ENCODE results near the gene JARID2.

GRCh38 chr6:15515226-15515625 is 269.4 kb downstream of the JARID2 start:
- TF ChIP-seq NR2C2 (IDR thresholded peaks at IDR 0.05; ENCODE audit: borderline replicate concordance, control insufficient read depth, insufficient read length, low read depth) (no peak), RELA (IDR thresholded peaks at IDR 0.05; ENCODE audit: borderline replicate concordance, partially characterized antibody) (no peak), SUZ12 (IDR thresholded peaks at IDR 0.05; ENCODE audit: unreplicated experiment) (no peak)
- TF ChIP-seq, protein P1, sequence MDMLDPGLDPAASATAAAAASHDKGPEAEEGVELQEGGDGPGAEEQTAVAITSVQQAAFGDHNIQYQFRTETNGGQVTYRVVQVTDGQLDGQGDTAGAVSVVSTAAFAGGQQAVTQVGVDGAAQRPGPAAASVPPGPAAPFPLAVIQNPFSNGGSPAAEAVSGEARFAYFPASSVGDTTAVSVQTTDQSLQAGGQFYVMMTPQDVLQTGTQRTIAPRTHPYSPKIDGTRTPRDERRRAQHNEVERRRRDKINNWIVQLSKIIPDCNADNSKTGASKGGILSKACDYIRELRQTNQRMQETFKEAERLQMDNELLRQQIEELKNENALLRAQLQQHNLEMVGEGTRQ (IDR thresholded peaks at IDR 0.05; ENCODE audit: borderline replicate concordance, low read depth, low read length): no peak
